Activated T-cell treated with anti-CD3 and anti-CD28 coated beads, Interleukin-2, amount 50 U/mL, for 1 hour (primary cell): ENCODE results near the gene ARPC5L.

Source experiments
- DNase-seq: peaks from one replicate; pipeline ENCODE4 v3.0.0-alpha.2; 2020

ARPC5L gene

GRCh38 chr9:124868511-124869465 is 6.9 kb downstream of the ARPC5L start:
- peak; percentile 93 for DNase-seq

GRCh38 chr9:124869466-124869985 is 7.6 kb downstream of the ARPC5L start:
- DNase-seq: no peak

- peak; percentile 85 for DNase-seq
Measured at GRCh38 chr9:124869986-124870560, 8.1 kb downstream of the ARPC5L start.

GRCh38 chr9:124870723-124871122 is 8.8 kb downstream of the ARPC5L start:
- DNase-seq: no peak

- no peak for DNase-seq
Measured at GRCh38 chr9:124871156-124871561, 9.2 kb downstream of the ARPC5L start.

GRCh38 chr9:124873664-124874063 is 11.7 kb downstream of the ARPC5L start:
- DNase-seq: no peak

- DNase-seq: no peak
Measured at GRCh38 chr9:124875501-124875900, 13.6 kb downstream of the ARPC5L start.

- DNase-seq: no peak
Measured at GRCh38 chr9:124877021-124877782, 15.3 kb downstream of the ARPC5L start.

- no peak for DNase-seq
Measured at GRCh38 chr9:124878021-124878420, 16.1 kb downstream of the ARPC5L start.

GRCh38 chr9:124878518-124878917 is 16.6 kb downstream of the ARPC5L start:
- DNase-seq: no peak

GRCh38 chr9:124879226-124879625 is 17.3 kb downstream of the ARPC5L start:
- no peak for DNase-seq

GRCh38 chr9:124880501-124880900 is 18.6 kb downstream of the ARPC5L start:
- DNase-seq: no peak

- no peak for DNase-seq
Measured at GRCh38 chr9:124881138-124881743, 19.3 kb downstream of the ARPC5L start.

GRCh38 chr9:124882231-124882630 is 20.3 kb downstream of the ARPC5L start:
- no peak for DNase-seq

- DNase-seq: no peak
Measured at GRCh38 chr9:124884376-124884775, 22.4 kb downstream of the ARPC5L start.

GRCh38 chr9:124885551-124885950 is 23.6 kb downstream of the ARPC5L start:
- DNase-seq: no peak

- no peak for DNase-seq
Measured at GRCh38 chr9:124886461-124886860, 24.5 kb downstream of the ARPC5L start.

- no peak for DNase-seq
Measured at GRCh38 chr9:124886866-124887492, 25.0 kb downstream of the ARPC5L start.

- DNase-seq: no peak
Measured at GRCh38 chr9:124887832-124888231, 25.9 kb downstream of the ARPC5L start.

GRCh38 chr9:124889006-124889405 is 27.1 kb downstream of the ARPC5L start:
- DNase-seq: no peak

GRCh38 chr9:124890179-124890578 is 28.2 kb downstream of the ARPC5L start:
- DNase-seq: no peak

- DNase-seq: peak; percentile 45
Measured at GRCh38 chr9:124894035-124894740, 32.3 kb downstream of the ARPC5L start.
